ENCODE measurements around the gene ARPP19.
A peak's percentile ranks its signal among the peaks of the same experiment; 100 is the strongest.
"Not testable (repeated sequence)": the region's sequence is repeated elsewhere in the genome, so short reads cannot be mapped to it uniquely, and the experiment has no call there.

ARPP19 gene, protein sequence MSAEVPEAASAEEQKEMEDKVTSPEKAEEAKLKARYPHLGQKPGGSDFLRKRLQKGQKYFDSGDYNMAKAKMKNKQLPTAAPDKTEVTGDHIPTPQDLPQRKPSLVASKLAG
- 144 to 339 (median 228) reads per million in 9 experiments for total RNA-seq

GRCh38 chr15:52568601-52569585, at the start of gene ARPP19:
ARPP19 (minus strand) TSS chr15:52569030; CDS start chr15:52568892, 138 bp downstream.
- peak within 1 kb of the TSS; percentile 72 to 87 for H3K4me3 Mint-ChIP-seq
- peaks cover 21% of the 10 kb centered on the region for H3K36me3 Mint-ChIP-seq (ENCODE audit: insufficient read depth)
- peak within 1 kb of the TSS; percentile 99 for H3K27ac Mint-ChIP-seq
- DNase-seq (peak; percentile 68 to 74 (median 69)), ATAC-seq (replicated peaks) (peak; percentile 73)
- H3K4me1 Mint-ChIP-seq (ENCODE audit: low read depth in 2 of 2) = peaks cover 15 to 34% of the 10 kb centered on the region in 2 donors
- H3K27me3 Mint-ChIP-seq = no peaks in the 10 kb centered on the region
- H3K9me3 Mint-ChIP-seq = no peaks in the 10 kb centered on the region

DNA sequence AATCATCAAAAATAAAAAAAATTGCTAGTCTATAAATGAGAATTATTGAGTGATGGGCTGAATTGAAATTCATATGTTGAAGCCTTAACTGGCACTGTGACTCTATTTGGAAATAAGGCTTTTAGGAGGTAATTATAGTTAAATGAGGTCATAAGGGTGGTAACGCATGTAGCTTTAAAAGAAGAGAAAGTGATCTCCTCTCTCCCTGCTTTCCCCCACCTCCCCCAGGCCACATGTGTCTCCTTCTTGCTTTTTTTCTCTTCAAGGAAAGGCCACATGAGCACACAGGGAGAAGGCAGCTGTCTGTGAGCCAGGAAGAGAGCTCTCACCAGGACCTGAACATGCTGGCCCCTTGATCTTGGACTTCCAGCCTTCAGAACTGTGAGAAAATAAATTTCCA, 48.2 kb upstream of the ARPP19 start:
- Mint-ChIP-seq H3K9me3 (no peaks in the 10 kb centered on the region), H3K4me1 (ENCODE audit: low read depth in 2 of 2) (peaks cover 2 to 8% of the 10 kb centered on the region in 2 donors), H3K27ac (peak overlapping the region; percentile 20 to 69), H3K27me3 (no peaks in the 10 kb centered on the region), H3K36me3 (ENCODE audit: insufficient read depth) (peaks cover 49% of the 10 kb centered on the region), H3K4me3 (no peak overlapping the region)
- DNase-seq = no peak
- ATAC-seq (replicated peaks) = no peak

DNA sequence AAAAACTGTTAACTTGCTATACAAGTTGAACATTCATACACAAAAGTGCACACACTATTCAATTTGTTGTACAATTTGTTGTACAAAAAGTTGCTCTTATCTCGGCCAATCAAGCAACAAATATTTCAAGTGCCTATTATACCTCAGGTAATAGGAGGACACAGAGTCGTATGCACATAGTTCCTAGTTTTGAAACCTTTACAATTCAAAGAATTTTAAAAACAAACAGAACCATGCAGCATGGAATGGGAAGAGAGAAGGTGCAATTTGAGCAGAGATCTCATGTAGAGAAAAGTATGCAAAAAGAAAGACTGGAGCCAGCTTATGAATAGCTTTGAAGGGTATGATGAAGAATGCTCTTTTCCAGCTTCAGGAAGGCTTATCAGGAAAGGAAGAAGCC, 46.5 kb upstream of the ARPP19 start:
- Mint-ChIP-seq H3K27ac (no peak overlapping the region), H3K4me3 (no peak overlapping the region), H3K9me3 (no peaks in the 10 kb centered on the region), H3K27me3 (no peaks in the 10 kb centered on the region), H3K36me3 (ENCODE audit: insufficient read depth) (peaks cover 60% of the 10 kb centered on the region), H3K4me1 (ENCODE audit: low read depth in 2 of 2) (peaks cover 1 to 8% of the 10 kb centered on the region in 2 donors)
- no peak for ATAC-seq (replicated peaks)
- no peak for DNase-seq

DNA sequence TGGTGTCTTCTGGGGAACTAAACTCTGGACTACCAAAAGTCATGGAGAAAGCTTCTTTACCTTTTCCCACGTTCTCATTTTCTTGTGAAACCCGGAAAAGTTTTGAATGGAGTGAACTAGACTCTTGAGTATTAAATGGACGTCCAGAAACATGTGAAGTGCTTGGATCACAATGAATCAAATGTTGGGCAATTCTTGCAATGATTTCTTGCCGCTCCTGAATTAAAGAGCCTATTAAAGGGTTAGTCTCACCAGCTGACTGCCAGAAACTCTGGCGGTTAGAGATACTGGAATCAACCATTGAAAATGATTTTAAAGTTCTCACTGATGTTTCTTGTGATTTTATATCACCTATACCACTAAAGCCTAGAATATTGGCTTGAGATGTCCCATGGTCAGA, 40.8 kb upstream of the ARPP19 start:
- no peak for DNase-seq
- H3K4me3 Mint-ChIP-seq = no peak overlapping the region
- no peaks in the 10 kb centered on the region for H3K27me3 Mint-ChIP-seq
- no peak overlapping the region for H3K27ac Mint-ChIP-seq
- no peak for ATAC-seq (replicated peaks)
- no peaks in the 10 kb centered on the region for H3K4me1 Mint-ChIP-seq (ENCODE audit: low read depth in 2 of 2)
- H3K9me3 Mint-ChIP-seq = no peaks in the 10 kb centered on the region
- H3K36me3 Mint-ChIP-seq (ENCODE audit: insufficient read depth) = peaks cover 45% of the 10 kb centered on the region

DNA sequence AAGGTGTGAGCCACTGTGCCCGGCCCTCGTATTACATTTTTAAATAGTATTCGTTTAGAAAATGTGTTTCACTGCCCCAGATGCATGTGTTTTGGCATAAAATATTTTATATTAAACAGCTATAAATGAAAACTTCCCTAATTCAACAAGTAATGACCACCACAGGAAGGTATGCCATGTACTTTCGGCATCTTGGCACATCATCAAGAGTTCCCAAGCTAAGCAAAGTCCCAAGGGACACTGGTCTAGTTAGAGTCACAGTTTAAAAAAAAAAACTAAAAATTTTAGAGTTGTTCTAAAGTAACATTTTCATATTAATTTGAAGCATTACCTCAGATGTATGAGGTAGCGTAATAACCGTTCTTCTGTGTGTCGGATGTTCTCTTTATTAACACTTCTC, 15.6 kb upstream of the ARPP19 start:
- no peak overlapping the region for H3K27ac Mint-ChIP-seq
- peaks cover 25% of the 10 kb centered on the region for H3K36me3 Mint-ChIP-seq (ENCODE audit: insufficient read depth)
- ATAC-seq (replicated peaks) = no peak
- H3K4me1 Mint-ChIP-seq (ENCODE audit: low read depth in 2 of 2) = no peaks in the 10 kb centered on the region
- H3K9me3 Mint-ChIP-seq = no peaks in the 10 kb centered on the region
- DNase-seq = no peak
- H3K4me3 Mint-ChIP-seq = no peak overlapping the region
- no peaks in the 10 kb centered on the region for H3K27me3 Mint-ChIP-seq

GRCh38 chr15:52579852-52580251, 11.0 kb upstream of the ARPP19 start:
- no peaks in the 10 kb centered on the region for H3K27me3 Mint-ChIP-seq
- H3K27ac Mint-ChIP-seq = peak overlapping the region in 1 of 2 donors; percentile 29
- H3K36me3 Mint-ChIP-seq (ENCODE audit: insufficient read depth) = peaks cover 19% of the 10 kb centered on the region
- no peak for DNase-seq
- no peaks in the 10 kb centered on the region for H3K4me1 Mint-ChIP-seq (ENCODE audit: low read depth in 2 of 2)
- H3K9me3 Mint-ChIP-seq = no peaks in the 10 kb centered on the region
- ATAC-seq (replicated peaks) = no peak
- no peak overlapping the region for H3K4me3 Mint-ChIP-seq

DNA sequence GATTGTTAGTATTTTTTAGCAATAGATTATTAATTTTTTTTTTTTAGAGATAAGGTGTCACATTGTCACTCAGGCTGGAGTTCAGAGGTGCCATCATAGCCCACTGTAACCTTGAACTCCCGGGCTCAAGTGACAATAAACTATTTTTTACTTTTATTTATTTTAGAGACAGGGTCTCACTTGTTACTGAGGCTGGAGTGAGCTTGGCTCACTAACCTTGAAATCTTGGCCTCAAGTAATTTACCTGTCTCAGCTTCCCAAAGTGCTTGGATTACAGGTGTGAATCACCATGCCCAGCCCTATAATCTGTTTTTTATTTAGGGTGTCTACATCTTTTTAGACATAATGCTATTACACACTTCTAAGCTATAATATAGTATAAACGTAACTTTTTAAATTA, 7.9 kb upstream of the ARPP19 start:
- Mint-ChIP-seq H3K27me3 (no peaks in the 10 kb centered on the region), H3K4me1 (ENCODE audit: low read depth in 2 of 2) (no peaks in the 10 kb centered on the region), H3K36me3 (ENCODE audit: insufficient read depth) (no peaks in the 10 kb centered on the region), H3K4me3 (no peak overlapping the region), H3K27ac (peak overlapping the region in 1 of 2 donors; percentile 44), H3K9me3 (no peaks in the 10 kb centered on the region)
- ATAC-seq (replicated peaks) (no peak), DNase-seq (no peak)

GRCh38 chr15:52575573-52575972, 6.7 kb upstream of the ARPP19 start:
- peak overlapping the region in 1 of 2 donors; percentile 35 for H3K27ac Mint-ChIP-seq
- H3K9me3 Mint-ChIP-seq; ATAC-seq (replicated peaks); H3K27me3 Mint-ChIP-seq; H3K4me1 Mint-ChIP-seq (ENCODE audit: low read depth in 2 of 2); H3K4me3 Mint-ChIP-seq; DNase-seq; H3K36me3 Mint-ChIP-seq (ENCODE audit: insufficient read depth): not testable (repeated sequence)

- DNase-seq (no peak), ATAC-seq (replicated peaks) (no peak)
- H3K27ac Mint-ChIP-seq = no peak overlapping the region
- no peak overlapping the region for H3K4me3 Mint-ChIP-seq
- no peaks in the 10 kb centered on the region for H3K4me1 Mint-ChIP-seq (ENCODE audit: low read depth in 2 of 2)
- H3K36me3 Mint-ChIP-seq (ENCODE audit: insufficient read depth) = no peaks in the 10 kb centered on the region
- no peaks in the 10 kb centered on the region for H3K9me3 Mint-ChIP-seq
- no peaks in the 10 kb centered on the region for H3K27me3 Mint-ChIP-seq
Observed at GRCh38 chr15:52575072-52575471, 6.2 kb upstream of the ARPP19 start.

DNA sequence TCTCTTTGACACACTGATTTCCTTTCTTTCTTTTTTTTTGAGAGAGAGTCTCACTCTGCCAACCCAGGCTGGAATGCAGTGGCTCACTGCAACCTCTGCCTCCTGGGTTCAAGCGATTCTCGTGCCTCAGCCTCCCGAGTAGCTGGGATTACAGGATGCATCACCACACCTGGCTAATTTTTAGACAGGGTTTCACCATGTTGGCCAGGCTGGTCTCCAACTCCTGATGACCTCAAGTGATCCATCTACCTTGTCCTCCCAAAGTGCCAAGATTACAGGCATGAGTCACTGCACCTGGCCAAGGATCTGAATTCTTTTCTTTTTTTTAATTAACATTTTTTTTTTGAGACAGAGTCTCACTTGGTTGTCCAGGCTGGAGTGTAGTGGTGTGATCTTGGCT, 5.8 kb upstream of the ARPP19 start:
- H3K27me3 Mint-ChIP-seq; H3K4me1 Mint-ChIP-seq (ENCODE audit: low read depth in 2 of 2); H3K9me3 Mint-ChIP-seq; H3K27ac Mint-ChIP-seq; DNase-seq; ATAC-seq (replicated peaks); H3K4me3 Mint-ChIP-seq; H3K36me3 Mint-ChIP-seq (ENCODE audit: insufficient read depth): not testable (repeated sequence)

DNA sequence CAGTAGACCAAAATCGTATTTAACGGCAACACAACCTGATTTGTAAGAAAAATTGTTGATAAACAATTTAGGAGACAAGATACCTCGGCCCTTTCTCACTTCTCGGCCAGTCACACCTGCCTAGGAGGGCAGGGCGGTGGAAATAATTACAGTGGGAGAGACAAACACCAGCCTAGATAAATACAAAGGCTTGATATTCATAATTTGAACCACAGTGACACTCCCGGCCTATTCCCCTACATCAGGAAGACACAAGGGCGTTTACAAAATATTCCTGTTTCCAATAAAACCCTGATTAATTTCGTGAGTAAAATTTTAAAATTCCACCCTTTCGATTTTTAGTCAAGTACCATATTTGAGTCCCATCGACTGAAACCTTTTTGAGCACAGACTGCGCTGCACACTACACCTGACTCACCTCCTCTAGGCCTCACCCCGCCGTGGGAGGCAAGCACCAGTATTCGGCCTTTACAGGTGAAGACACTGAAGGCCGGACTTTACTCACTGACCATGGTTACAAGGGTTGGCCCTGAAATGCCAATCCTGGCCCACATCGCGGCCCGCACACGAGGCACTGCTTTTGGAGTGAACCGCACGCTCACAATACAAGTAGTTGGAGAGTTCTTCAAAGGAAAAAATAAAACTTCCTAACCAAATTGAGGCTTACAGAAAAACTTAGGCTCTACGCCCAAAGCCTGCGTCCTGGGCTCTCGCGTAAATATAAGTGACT, 794 bp downstream of the ARPP19 start:
- peak overlapping the region; percentile 99 for H3K27ac Mint-ChIP-seq
- H3K36me3 Mint-ChIP-seq (ENCODE audit: insufficient read depth) = peaks cover 21% of the 10 kb centered on the region
- H3K9me3 Mint-ChIP-seq = no peaks in the 10 kb centered on the region
- DNase-seq (peak; percentile 16 to 41 (median 34)), ATAC-seq (replicated peaks) (peak; percentile 34)
- H3K4me1 Mint-ChIP-seq (ENCODE audit: low read depth in 2 of 2) = peaks cover 15 to 38% of the 10 kb centered on the region in 2 donors
- H3K4me3 Mint-ChIP-seq = peak overlapping the region; percentile 72 to 87
- H3K27me3 Mint-ChIP-seq = no peaks in the 10 kb centered on the region

GRCh38 chr15:52566889-52567288, 1.9 kb downstream of the ARPP19 start:
- Mint-ChIP-seq H3K4me3 (peak overlapping the region; percentile 72 to 87), H3K9me3 (no peaks in the 10 kb centered on the region), H3K4me1 (ENCODE audit: low read depth in 2 of 2) (peaks cover 18 to 47% of the 10 kb centered on the region in 2 donors), H3K36me3 (ENCODE audit: insufficient read depth) (peaks cover 21% of the 10 kb centered on the region), H3K27ac (peak overlapping the region; percentile 32 to 99), H3K27me3 (no peaks in the 10 kb centered on the region)
- ATAC-seq (replicated peaks) (no peak), DNase-seq (no peak)

Data from effector memory CD8-positive, alpha-beta T cell (primary cell).